ENCODE measurements around the gene TXK. TPM values are rescaled to one million over a fixed set of nuclear protein-coding genes. Genes with fewer than 3 reads are reported as not detected.

TXK gene
- total RNA-seq, 1 experiment from 2014 or later = 0.39 TPM

- no peak overlapping the region for H3K9ac ChIP-seq (ENCODE audit: extremely low read depth, insufficient read length, low read length)
- H2BK5ac ChIP-seq (ENCODE audit: insufficient read length, low read length) = no peak overlapping the region
- peaks cover 1 to 11% (median 6%) of the 10 kb centered on the region in 3 experiments; a peak in 5 of 7 replicates for H3K36me3 Mint-ChIP-seq (ENCODE audit: insufficient read depth in 1 of 3, low read depth in 3 of 3)
- no peak overlapping the region for H2BK15ac ChIP-seq (ENCODE audit: low read depth, low read length)
- H3K4me1 Mint-ChIP-seq = peaks cover 18 to 36% of the 10 kb centered on the region in 2 experiments
- no peak overlapping the region for H3K56ac ChIP-seq (ENCODE audit: insufficient read length, low read depth, low read length)
- no peaks in the 10 kb centered on the region for H3K23me2 ChIP-seq (ENCODE audit: insufficient read length, low read depth, low read length, poor library complexity, severe bottlenecking)
- H3K27me3 Mint-ChIP-seq (ENCODE audit: low read depth) = no peaks in the 10 kb centered on the region
- H3K4me1 ChIP-seq (ENCODE audit: insufficient read depth, low read length) = peaks cover 8% of the 10 kb centered on the region; the same call in 1 of the 2 replicates
- no peak overlapping the region for H3T11ph ChIP-seq (ENCODE audit: low read length)
- H3K23ac ChIP-seq (ENCODE audit: insufficient read length, low read depth, low read length) = no peak overlapping the region
- no peak overlapping the region for H4K8ac ChIP-seq (replicated peaks; ENCODE audit: insufficient read length, low read depth, low read length)
- H3K27me3 ChIP-seq (ENCODE audit: insufficient read depth, low read length) = no peaks in the 10 kb centered on the region
- no peak overlapping the region for H2BK120ac ChIP-seq (ENCODE audit: low read depth, low read length, poor library complexity, severe bottlenecking)
- no peak overlapping the region for H2BK12ac ChIP-seq (ENCODE audit: insufficient read length, low read depth, low read length)
- H4K20me1 ChIP-seq (ENCODE audit: control insufficient read depth, insufficient read depth, insufficient read length) = no peaks in the 10 kb centered on the region
- H3K79me1 ChIP-seq (ENCODE audit: insufficient read depth, low read depth, low read length, poor library complexity, severe bottlenecking) = no peaks in the 10 kb centered on the region
- no peaks in the 10 kb centered on the region for H3K79me2 ChIP-seq (ENCODE audit: insufficient read depth, low read length)
- no peak overlapping the region for H4K5ac ChIP-seq (ENCODE audit: insufficient read length, low read depth, low read length)
- H3K18ac ChIP-seq (ENCODE audit: insufficient read length, low read depth, low read length) = no peak overlapping the region
- TF ChIP-seq CTCF (conservative IDR thresholded peaks at IDR 0.05) = no peak
- H2BK20ac ChIP-seq (ENCODE audit: low read depth, low read length, poor library complexity, severe bottlenecking) = no peak overlapping the region
- H3K9me3 Mint-ChIP-seq = peaks cover 9 to 10% of the 10 kb centered on the region in 2 experiments; a peak in 4 of 5 replicates
- H2AK5ac ChIP-seq (ENCODE audit: insufficient read length, low read length) = no peak overlapping the region
- no peak overlapping the region for H2AFZ ChIP-seq (ENCODE audit: low read length)
- no peak overlapping the region for H3K27ac Mint-ChIP-seq
- H3K4me2 ChIP-seq (ENCODE audit: insufficient read depth, insufficient read length, low read length) = no peak overlapping the region
- DNase-seq = no peak
- no peak overlapping the region for H3K4ac ChIP-seq (ENCODE audit: low read depth, low read length)
- H3K14ac ChIP-seq (ENCODE audit: insufficient read depth, low read length) = no peak overlapping the region
- H3K9me3 ChIP-seq (ENCODE audit: control insufficient read depth, low read depth, low read length) = no peaks in the 10 kb centered on the region
- H4K91ac ChIP-seq (ENCODE audit: insufficient read length, low read depth, low read length) = no peak overlapping the region
- H3K27ac ChIP-seq (ENCODE audit: insufficient read length, low read depth, low read length) = no peak overlapping the region
- H3K4me3 Mint-ChIP-seq = no peak overlapping the region
These were observed 46.2 kb upstream of the TXK start for GRCh38 chr4:48180234-48180633.

Measured in H9 (cell line).